ENCODE measurements around the gene DPM2. TPM values are rescaled to one million over a fixed set of nuclear protein-coding genes. Genes with fewer than 3 reads are reported as not detected.

Gene DPM2
- total and polyA plus RNA-seq, 2 experiments from 2014 or later: 19.2 to 57.1 TPM

GRCh38 chr9:127907867-127908659, 29.6 kb downstream of the DPM2 start:
- Histone ChIP-seq H3K27ac (no peak overlapping the region), H3K79me2 (no peaks in the 10 kb centered on the region), H3K9me2 (replicated peaks; ENCODE audit: insufficient read depth) (no peaks in the 10 kb centered on the region), H3K27me3 (no peaks in the 10 kb centered on the region), H4K20me1 (ENCODE audit: insufficient read depth, poor library complexity, severe bottlenecking) (no peaks in the 10 kb centered on the region), H3K4me3 (no peak overlapping the region), H3K9me3 (ENCODE audit: low read depth) (no peaks in the 10 kb centered on the region), H3K36me3 (replicated peaks; ENCODE audit: insufficient read depth, low read depth) (no peaks in the 10 kb centered on the region), H2AFZ (no peak overlapping the region), H3K4me2 (no peak overlapping the region), H3K4me1 (ENCODE audit: insufficient read depth) (peaks cover 26% of the 10 kb centered on the region)
- no peak for TF ChIP-seq EZH2phosphoT487 (IDR thresholded peaks at IDR 0.05; ENCODE audit: low read depth, severe bottlenecking, unreplicated experiment)
- no peak for TF ChIP-seq CTCF (IDR thresholded peaks at IDR 0.05; ENCODE audit: poor library complexity)
- no peak for TF ChIP-seq EZH2 (IDR thresholded peaks at IDR 0.05; ENCODE audit: borderline replicate concordance)
- DNase-seq (ENCODE audit: low spot score): no peak
- 88% methylated on average over 33 of the region's 35 CpGs for WGBS (ENCODE audit: low lambda C conversion rate, missing lambda C conversion rate)

GRCh38 chr9:127905788-127906191, 31.9 kb downstream of the DPM2 start:
- 98% methylated on average over 12 of the region's 12 CpGs for WGBS (ENCODE audit: low lambda C conversion rate, missing lambda C conversion rate)
- no peak overlapping the region for H3K4me3 ChIP-seq

GRCh38 chr9:127905004-127905728, 32.5 kb downstream of the DPM2 start:
- no peak for TF ChIP-seq CTCF (IDR thresholded peaks at IDR 0.05; ENCODE audit: poor library complexity)
- TF ChIP-seq EZH2 (IDR thresholded peaks at IDR 0.05; ENCODE audit: borderline replicate concordance): no peak
- TF ChIP-seq EZH2phosphoT487 (IDR thresholded peaks at IDR 0.05; ENCODE audit: low read depth, severe bottlenecking, unreplicated experiment): no peak
- H3K79me2 ChIP-seq: no peaks in the 10 kb centered on the region
- no peaks in the 10 kb centered on the region for H3K27me3 ChIP-seq
- H4K20me1 ChIP-seq (ENCODE audit: insufficient read depth, poor library complexity, severe bottlenecking): no peaks in the 10 kb centered on the region
- no peak overlapping the region for H3K4me3 ChIP-seq
- peaks cover 22% of the 10 kb centered on the region for H3K4me1 ChIP-seq (ENCODE audit: insufficient read depth)
- DNase-seq (ENCODE audit: low spot score): no peak
- H3K4me2 ChIP-seq: no peak overlapping the region
- H3K27ac ChIP-seq: peak overlapping the region; percentile 71
- H2AFZ ChIP-seq: peak overlapping the region; percentile 31
- 77% methylated on average over 5 of the region's 5 CpGs for WGBS (ENCODE audit: low lambda C conversion rate, missing lambda C conversion rate)
- no peaks in the 10 kb centered on the region for H3K9me3 ChIP-seq (ENCODE audit: low read depth)
- no peaks in the 10 kb centered on the region for H3K9me2 ChIP-seq (replicated peaks; ENCODE audit: insufficient read depth)
- no peaks in the 10 kb centered on the region for H3K36me3 ChIP-seq (replicated peaks; ENCODE audit: insufficient read depth, low read depth)

More at GRCh38 chr9:127905788-127906191, 31.9 kb downstream of the DPM2 start:
- no peaks in the 10 kb centered on the region for H4K20me1 ChIP-seq (ENCODE audit: insufficient read depth, poor library complexity, severe bottlenecking)
- no peaks in the 10 kb centered on the region for H3K9me3 ChIP-seq (ENCODE audit: low read depth)
- H3K27me3 ChIP-seq: no peaks in the 10 kb centered on the region
- H3K36me3 ChIP-seq (replicated peaks; ENCODE audit: insufficient read depth, low read depth): no peaks in the 10 kb centered on the region
- H3K9me2 ChIP-seq (replicated peaks; ENCODE audit: insufficient read depth): no peaks in the 10 kb centered on the region
- no peak overlapping the region for H3K27ac ChIP-seq
- TF ChIP-seq EZH2phosphoT487 (IDR thresholded peaks at IDR 0.05; ENCODE audit: low read depth, severe bottlenecking, unreplicated experiment): no peak
- TF ChIP-seq CTCF (IDR thresholded peaks at IDR 0.05; ENCODE audit: poor library complexity): no peak
- no peak for TF ChIP-seq EZH2 (IDR thresholded peaks at IDR 0.05; ENCODE audit: borderline replicate concordance)
- no peak overlapping the region for H3K4me2 ChIP-seq
- no peaks in the 10 kb centered on the region for H3K79me2 ChIP-seq
- peaks cover 21% of the 10 kb centered on the region for H3K4me1 ChIP-seq (ENCODE audit: insufficient read depth)
- DNase-seq (ENCODE audit: low spot score): no peak
- no peak overlapping the region for H2AFZ ChIP-seq
